Measurements from ENCODE around the gene TJAP1. TPM values are rescaled to one million over a fixed set of nuclear protein-coding genes. Genes with fewer than 3 reads are reported as not detected.
"Not testable (repeated sequence)": the region's sequence is repeated elsewhere in the genome, so short reads cannot be mapped to it uniquely, and the experiment has no call there.

The TJAP1 gene
- total RNA-seq, 6 experiments from 2014 or later: 27.0 to 34.3 (median 30.2) TPM

GRCh38 chr6:43495409-43495941, 18.1 kb downstream of the TJAP1 start:
- Mint-ChIP-seq H3K9me3 (no peaks in the 10 kb centered on the region), H3K27me3 (ENCODE audit: insufficient read depth) (no peaks in the 10 kb centered on the region; the same call in none of the 2 replicates), H3K4me3 (peak overlapping the region; percentile 71), H3K27ac (peak overlapping the region; percentile 92), H3K4me1 (ENCODE audit: low read depth) (peaks cover 60% of the 10 kb centered on the region), H3K36me3 (ENCODE audit: low read depth) (peaks cover 14% of the 10 kb centered on the region; the same call in 1 of the 2 replicates)
- TF ChIP-seq, protein P1, sequence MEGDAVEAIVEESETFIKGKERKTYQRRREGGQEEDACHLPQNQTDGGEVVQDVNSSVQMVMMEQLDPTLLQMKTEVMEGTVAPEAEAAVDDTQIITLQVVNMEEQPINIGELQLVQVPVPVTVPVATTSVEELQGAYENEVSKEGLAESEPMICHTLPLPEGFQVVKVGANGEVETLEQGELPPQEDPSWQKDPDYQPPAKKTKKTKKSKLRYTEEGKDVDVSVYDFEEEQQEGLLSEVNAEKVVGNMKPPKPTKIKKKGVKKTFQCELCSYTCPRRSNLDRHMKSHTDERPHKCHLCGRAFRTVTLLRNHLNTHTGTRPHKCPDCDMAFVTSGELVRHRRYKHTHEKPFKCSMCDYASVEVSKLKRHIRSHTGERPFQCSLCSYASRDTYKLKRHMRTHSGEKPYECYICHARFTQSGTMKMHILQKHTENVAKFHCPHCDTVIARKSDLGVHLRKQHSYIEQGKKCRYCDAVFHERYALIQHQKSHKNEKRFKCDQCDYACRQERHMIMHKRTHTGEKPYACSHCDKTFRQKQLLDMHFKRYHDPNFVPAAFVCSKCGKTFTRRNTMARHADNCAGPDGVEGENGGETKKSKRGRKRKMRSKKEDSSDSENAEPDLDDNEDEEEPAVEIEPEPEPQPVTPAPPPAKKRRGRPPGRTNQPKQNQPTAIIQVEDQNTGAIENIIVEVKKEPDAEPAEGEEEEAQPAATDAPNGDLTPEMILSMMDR (IDR thresholded peaks at IDR 0.05): peak; percentile 68
- peak; percentile 39 for DNase-seq

GRCh38 chr6:43496370-43497128, 19.2 kb downstream of the TJAP1 start:
- peaks cover 18% of the 10 kb centered on the region; the same call in 1 of the 2 replicates for H3K36me3 Mint-ChIP-seq (ENCODE audit: low read depth)
- H3K27me3 Mint-ChIP-seq (ENCODE audit: insufficient read depth): no peaks in the 10 kb centered on the region; the same call in none of the 2 replicates
- peaks cover 60% of the 10 kb centered on the region for H3K4me1 Mint-ChIP-seq (ENCODE audit: low read depth)
- H3K4me3 Mint-ChIP-seq: peak overlapping the region; percentile 71
- TF ChIP-seq, protein P1 (IDR thresholded peaks at IDR 0.05): peak; percentile 80
- H3K27ac Mint-ChIP-seq: peak overlapping the region; percentile 92
- DNase-seq: peak; percentile 73
- no peaks in the 10 kb centered on the region for H3K9me3 Mint-ChIP-seq

DNA sequence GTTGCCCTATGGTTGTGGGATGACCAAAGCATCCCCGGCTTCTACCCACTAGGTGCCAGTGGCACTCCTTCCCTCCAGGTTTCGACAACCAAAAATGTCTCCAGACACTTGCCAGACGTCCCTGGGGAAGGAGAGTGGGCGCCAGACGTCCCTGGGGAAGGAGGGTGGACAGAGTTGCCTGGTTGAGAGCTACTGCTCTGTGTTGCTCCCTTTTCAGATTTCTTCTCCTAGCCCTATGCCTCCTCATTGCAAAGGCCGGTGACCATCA, 19.7 kb downstream of the TJAP1 start:
- DNase-seq: no peak
- no peaks in the 10 kb centered on the region for H3K9me3 Mint-ChIP-seq
- peak overlapping the region; percentile 92 for H3K27ac Mint-ChIP-seq
- peaks cover 22% of the 10 kb centered on the region; the same call in 1 of the 2 replicates for H3K36me3 Mint-ChIP-seq (ENCODE audit: low read depth)
- H3K4me1 Mint-ChIP-seq (ENCODE audit: low read depth): peaks cover 56% of the 10 kb centered on the region
- no peaks in the 10 kb centered on the region; the same call in none of the 2 replicates for H3K27me3 Mint-ChIP-seq (ENCODE audit: insufficient read depth)
- H3K4me3 Mint-ChIP-seq: peak overlapping the region; percentile 71
- TF ChIP-seq, protein P1 (IDR thresholded peaks at IDR 0.05): no peak

DNA sequence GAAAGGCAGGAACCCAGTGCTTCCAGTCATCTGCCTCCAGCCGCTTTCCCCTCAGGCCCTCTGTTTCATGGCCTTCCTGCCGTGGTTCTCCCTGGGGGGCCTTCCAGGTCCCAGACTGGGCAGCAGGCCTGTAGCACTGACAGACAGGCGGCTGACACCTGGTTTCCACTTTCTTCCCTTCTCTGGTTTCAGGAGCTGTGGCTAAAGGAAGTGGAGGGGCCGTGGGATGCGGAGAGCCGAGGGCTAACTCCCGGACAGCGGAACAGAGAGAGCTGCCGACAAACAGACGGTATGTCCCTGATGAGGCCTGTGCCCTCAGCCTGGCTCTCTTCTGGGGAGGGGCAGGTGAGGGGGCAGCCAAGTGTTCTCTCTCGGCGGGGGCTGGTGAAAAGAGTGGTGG, 20.3 kb downstream of the TJAP1 start:
- TF ChIP-seq, protein P1 (IDR thresholded peaks at IDR 0.05): no peak
- Mint-ChIP-seq H3K36me3 (ENCODE audit: low read depth) (peaks cover 22% of the 10 kb centered on the region; the same call in 1 of the 2 replicates), H3K4me3 (no peak overlapping the region), H3K27me3 (ENCODE audit: insufficient read depth) (no peaks in the 10 kb centered on the region; the same call in none of the 2 replicates), H3K27ac (peak overlapping the region; percentile 92; the same call in 1 of the 2 replicates), H3K9me3 (no peaks in the 10 kb centered on the region), H3K4me1 (ENCODE audit: low read depth) (peaks cover 49% of the 10 kb centered on the region)
- no peak for DNase-seq

DNA sequence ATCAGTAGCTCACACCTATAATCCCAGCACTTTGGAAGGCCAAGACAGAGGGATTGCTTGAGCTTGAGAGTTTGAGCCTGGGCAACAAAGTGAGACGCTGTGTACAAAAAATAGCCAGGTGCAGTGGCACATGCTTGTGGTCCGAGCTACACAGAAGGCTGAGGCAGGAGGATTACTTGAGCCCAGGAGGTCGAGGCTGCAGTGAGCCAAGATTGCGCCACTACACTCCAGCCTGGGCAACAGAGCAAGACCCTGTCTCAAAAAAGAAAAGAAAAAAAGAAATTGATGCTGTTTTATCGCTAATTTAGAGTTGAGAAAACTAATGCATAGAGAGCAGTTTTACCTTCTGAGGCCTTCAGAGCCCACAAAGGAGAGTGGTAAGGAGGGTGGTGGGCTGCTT, 20.9 kb downstream of the TJAP1 start:
- not testable (repeated sequence) for H3K27me3 Mint-ChIP-seq (ENCODE audit: insufficient read depth); H3K27ac Mint-ChIP-seq; H3K4me3 Mint-ChIP-seq; DNase-seq; H3K9me3 Mint-ChIP-seq
- peaks cover 43% of the 10 kb centered on the region for H3K4me1 Mint-ChIP-seq (ENCODE audit: low read depth)
- H3K36me3 Mint-ChIP-seq (ENCODE audit: low read depth): peaks cover 22% of the 10 kb centered on the region; the same call in 1 of the 2 replicates

All from HFFc6 (cell line).